ENCODE results near the gene TBC1D22A.
"Not testable (repeated sequence)": the region's sequence is repeated elsewhere in the genome, so short reads cannot be mapped to it uniquely, and the experiment has no call there.

Gene TBC1D22A

DNA sequence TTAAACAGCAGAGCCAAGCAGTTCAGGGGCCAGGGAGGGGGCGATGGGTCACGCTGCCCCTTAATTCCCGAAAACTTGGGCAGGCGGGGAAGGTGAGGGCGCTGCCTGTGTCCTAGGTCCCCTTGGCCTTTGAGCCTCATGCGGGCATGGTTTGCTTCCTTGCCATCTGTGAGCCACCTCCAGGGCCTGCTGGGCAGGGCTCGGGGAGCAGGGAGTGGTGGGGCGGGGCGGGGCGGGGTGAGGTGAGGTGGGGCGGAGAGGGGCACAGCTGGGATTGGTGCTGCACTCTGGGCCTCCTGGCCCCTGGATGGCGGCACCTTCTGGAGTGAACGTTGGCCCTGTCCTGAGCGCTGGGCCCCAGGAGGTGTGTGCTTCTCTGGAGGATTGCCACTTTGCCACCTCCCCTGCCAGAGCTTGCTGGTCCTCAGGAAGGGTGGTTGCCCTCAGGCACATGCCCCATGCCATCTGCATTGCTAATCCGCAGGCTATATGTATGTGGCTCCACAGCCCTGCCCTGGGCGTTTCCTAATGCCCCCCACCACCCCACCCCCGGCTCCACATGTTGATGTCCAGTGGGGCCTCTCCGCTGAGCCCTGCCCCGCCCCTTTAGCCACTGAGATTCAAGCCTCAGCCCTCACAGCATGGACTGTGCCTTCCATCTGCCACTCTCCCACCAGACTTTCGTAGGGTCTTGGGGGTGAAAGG is 352.5 kb downstream of the TBC1D22A start:
- Histone ChIP-seq H3K9me3 (ENCODE audit: severe bottlenecking) (no peaks in the 10 kb centered on the region), H3K4me3 (ENCODE audit: low read depth, low read length) (no peak overlapping the region), H3K27me3 (ENCODE audit: insufficient read depth, low read depth, severe bottlenecking) (no peaks in the 10 kb centered on the region), H3K36me3 (no peaks in the 10 kb centered on the region), H3K27ac (no peak overlapping the region)
- TF ChIP-seq, protein P1, sequence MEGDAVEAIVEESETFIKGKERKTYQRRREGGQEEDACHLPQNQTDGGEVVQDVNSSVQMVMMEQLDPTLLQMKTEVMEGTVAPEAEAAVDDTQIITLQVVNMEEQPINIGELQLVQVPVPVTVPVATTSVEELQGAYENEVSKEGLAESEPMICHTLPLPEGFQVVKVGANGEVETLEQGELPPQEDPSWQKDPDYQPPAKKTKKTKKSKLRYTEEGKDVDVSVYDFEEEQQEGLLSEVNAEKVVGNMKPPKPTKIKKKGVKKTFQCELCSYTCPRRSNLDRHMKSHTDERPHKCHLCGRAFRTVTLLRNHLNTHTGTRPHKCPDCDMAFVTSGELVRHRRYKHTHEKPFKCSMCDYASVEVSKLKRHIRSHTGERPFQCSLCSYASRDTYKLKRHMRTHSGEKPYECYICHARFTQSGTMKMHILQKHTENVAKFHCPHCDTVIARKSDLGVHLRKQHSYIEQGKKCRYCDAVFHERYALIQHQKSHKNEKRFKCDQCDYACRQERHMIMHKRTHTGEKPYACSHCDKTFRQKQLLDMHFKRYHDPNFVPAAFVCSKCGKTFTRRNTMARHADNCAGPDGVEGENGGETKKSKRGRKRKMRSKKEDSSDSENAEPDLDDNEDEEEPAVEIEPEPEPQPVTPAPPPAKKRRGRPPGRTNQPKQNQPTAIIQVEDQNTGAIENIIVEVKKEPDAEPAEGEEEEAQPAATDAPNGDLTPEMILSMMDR (IDR thresholded peaks at IDR 0.05; ENCODE audit: low read depth, low read length), result no peak
- DNase-seq, result no peak

DNA sequence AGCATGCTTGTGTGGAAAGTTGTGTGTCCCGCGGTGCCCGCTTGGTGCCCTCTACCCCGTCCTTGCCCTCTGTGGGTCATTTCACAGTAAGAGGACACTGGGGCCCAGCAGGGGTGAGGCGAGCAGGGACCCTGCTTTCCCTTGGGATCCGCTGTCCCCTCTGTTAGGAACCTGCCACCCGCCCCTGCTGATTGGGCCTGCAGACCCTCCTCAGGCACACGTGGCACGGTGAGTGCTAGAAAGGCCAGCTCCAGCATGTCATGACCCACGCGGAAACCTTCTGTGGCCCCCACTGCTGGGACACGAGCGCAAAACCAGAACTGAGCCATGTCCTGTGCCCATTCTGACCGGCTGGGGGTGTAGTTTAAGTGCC is 353.1 kb downstream of the TBC1D22A start:
- H3K36me3 ChIP-seq, result no peaks in the 10 kb centered on the region
- H3K9me3 ChIP-seq (ENCODE audit: severe bottlenecking), result no peaks in the 10 kb centered on the region
- H3K27me3 ChIP-seq (ENCODE audit: insufficient read depth, low read depth, severe bottlenecking), result no peaks in the 10 kb centered on the region
- no peak for DNase-seq
- H3K27ac ChIP-seq, result no peak overlapping the region
- TF ChIP-seq, protein P1 (IDR thresholded peaks at IDR 0.05; ENCODE audit: low read depth, low read length), result no peak
- H3K4me3 ChIP-seq (ENCODE audit: low read depth, low read length), result no peak overlapping the region

DNA sequence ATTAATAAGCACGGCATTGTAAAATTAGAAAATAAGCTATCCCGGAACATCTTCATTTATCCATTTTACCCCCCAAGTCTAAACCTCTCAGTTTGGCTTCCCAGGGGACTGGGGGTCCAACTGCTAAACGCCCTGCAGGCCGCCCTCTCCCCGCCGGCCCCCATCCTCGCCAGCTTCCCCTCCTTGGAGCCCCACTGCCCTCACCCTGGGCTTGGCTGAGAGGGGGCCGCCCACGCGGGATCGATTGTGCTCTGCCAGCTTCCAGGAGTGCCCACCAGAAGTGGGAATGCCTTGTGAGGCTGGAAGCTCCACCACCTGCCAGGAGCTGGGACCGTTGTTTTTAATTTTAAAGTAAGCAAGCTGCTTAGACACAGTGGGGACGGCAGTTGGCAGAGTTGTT is 353.5 kb downstream of the TBC1D22A start:
- no peak for DNase-seq
- TF ChIP-seq, protein P1 (IDR thresholded peaks at IDR 0.05; ENCODE audit: low read depth, low read length), result no peak
- no peaks in the 10 kb centered on the region for H3K9me3 ChIP-seq (ENCODE audit: severe bottlenecking)

DNA sequence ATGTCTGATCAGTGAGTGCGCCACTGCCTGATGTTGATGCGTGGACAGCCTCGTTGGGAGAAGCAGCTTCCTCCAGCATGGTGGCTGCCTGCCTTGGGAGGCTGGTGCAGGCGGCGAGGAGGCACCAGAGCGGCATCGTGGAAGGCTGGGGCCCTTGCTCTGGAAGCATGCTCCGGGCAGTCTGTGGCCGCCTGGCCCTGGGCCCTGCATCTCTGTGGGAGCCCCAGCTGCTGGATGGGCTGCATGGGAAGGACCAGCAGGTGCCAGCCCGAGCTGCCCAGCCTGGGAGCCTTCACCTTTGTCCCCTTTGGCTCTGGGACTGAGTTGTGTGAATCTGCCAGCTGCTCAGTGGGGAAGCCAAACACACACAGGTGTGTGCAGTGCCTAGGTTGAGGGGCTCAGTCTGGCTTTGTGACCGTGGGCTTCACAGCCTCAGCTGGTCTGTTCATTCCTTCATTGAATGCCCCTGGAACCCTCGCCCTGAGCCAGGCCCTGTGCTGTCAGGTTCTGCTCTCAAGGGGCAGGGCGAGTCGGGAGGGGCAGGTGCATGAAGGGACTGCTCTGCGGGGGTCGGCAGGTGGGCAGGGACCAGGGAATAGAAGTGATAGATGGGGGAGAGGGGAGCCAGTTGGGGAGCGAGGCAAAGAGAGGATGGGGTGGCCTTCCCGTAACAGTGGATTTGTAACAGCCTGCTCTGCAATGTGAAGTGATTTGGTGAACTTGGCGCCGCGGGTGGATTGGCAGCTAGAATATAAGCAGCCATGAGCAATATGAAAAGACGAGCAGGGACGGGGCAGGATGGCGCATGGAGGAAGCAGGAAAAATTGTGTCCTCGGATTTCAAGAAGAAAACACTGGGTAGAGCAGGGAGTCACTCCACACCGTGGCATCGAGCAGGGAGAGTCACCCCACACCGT is 354.2 kb downstream of the TBC1D22A start:
- Histone ChIP-seq H3K27ac (no peak overlapping the region), H3K36me3 (no peaks in the 10 kb centered on the region), H3K27me3 (ENCODE audit: insufficient read depth, low read depth, severe bottlenecking) (no peaks in the 10 kb centered on the region), H3K4me3 (ENCODE audit: low read depth, low read length) (no peak overlapping the region), H3K9me3 (ENCODE audit: severe bottlenecking) (no peaks in the 10 kb centered on the region)
- no peak for DNase-seq
- TF ChIP-seq, protein P1 (IDR thresholded peaks at IDR 0.05; ENCODE audit: low read depth, low read length), result no peak

More for the DNA sequence above, 353.5 kb downstream of the TBC1D22A start:
- Histone ChIP-seq H3K27ac (no peak overlapping the region), H3K36me3 (no peaks in the 10 kb centered on the region), H3K27me3 (ENCODE audit: insufficient read depth, low read depth, severe bottlenecking) (no peaks in the 10 kb centered on the region), H3K4me3 (ENCODE audit: low read depth, low read length) (no peak overlapping the region)

DNA sequence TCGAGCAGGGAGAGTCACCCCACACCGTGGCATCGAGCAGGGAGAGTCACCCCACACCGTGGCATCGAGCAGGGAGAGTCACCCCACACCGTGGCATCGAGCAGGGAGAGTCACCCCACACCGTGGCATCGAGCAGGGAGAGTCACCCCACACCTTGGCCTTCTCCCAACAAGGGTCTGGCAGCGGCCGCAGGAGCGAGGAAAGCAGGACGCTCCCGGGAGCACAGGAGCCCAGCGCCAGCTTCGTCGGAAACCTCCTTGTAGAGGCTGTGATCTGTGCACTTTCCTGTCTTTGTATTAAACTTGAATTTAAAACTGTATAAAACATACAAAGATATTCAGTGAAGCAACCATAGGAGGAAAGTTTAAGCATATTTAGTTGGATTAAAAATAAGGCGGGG is 355.0 kb downstream of the TBC1D22A start:
- H3K27me3 ChIP-seq (ENCODE audit: insufficient read depth, low read depth, severe bottlenecking); DNase-seq; H3K36me3 ChIP-seq; H3K4me3 ChIP-seq (ENCODE audit: low read depth, low read length); H3K27ac ChIP-seq; H3K9me3 ChIP-seq (ENCODE audit: severe bottlenecking): not testable (repeated sequence)

DNA sequence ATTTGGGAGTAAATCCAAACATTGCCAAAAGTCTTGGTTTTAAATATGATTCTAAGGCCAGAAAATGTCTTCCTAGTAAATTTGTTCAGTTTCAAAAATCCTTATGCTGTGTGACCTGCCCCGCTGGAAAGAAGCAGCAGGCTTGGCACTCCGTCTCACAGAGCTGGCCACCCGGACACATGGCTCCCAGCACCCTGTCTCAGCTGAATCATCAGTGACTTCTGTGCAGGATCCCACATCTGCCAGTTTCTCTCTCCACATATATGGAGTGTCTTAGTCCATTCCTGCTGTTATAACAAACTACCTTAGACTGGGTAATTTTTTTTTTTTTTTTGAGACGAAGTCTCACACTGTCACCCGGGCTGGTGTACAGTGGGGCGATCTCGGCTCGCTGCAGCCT is 356.7 kb downstream of the TBC1D22A start:
- Histone ChIP-seq H3K27ac (no peak overlapping the region), H3K9me3 (ENCODE audit: severe bottlenecking) (no peaks in the 10 kb centered on the region), H3K36me3 (no peaks in the 10 kb centered on the region), H3K4me3 (ENCODE audit: low read depth, low read length) (no peak overlapping the region), H3K27me3 (ENCODE audit: insufficient read depth, low read depth, severe bottlenecking) (no peaks in the 10 kb centered on the region)
- TF ChIP-seq, protein P1 (IDR thresholded peaks at IDR 0.05; ENCODE audit: low read depth, low read length), result no peak
- no peak for DNase-seq
